HG03095 (cell line): ENCODE measurements around the gene ARHGAP10.

Source experiments
- ATAC-seq: cut with Tn5 transposase; IDR thresholded peaks from one replicate; pipeline ENCODE4 v1.9.1; 2021; ENCODE audit warnings: moderate library complexity; ENCODE audit not compliant: unreplicated experiment

Gene ARHGAP10

DNA sequence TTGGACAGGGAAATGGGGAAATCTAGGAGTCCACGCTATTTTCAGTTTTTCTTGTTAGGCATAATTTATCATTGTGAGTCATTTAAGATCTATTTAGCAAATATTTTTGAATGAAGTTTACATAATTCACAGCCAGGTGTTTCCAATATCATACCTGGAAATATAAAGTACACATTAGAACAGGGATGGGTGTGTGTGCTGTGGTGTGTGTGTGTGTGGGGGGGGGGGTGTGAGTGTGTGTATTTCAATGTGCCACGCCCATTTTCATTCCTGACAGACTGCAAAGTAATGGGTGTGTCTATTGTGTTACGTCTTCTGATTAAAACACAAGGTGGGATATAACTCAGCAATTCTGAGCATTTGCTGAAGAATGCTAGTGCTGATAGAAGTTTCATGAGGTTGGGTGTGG, 33.2 kb downstream of the ARHGAP10 start:
- no peak for ATAC-seq

- ATAC-seq = no peak
Measured at GRCh38 chr4:147768113-147768512, 36.2 kb downstream of the ARHGAP10 start.

GRCh38 chr4:147769386-147769785, 37.5 kb downstream of the ARHGAP10 start:
- ATAC-seq = no peak

DNA sequence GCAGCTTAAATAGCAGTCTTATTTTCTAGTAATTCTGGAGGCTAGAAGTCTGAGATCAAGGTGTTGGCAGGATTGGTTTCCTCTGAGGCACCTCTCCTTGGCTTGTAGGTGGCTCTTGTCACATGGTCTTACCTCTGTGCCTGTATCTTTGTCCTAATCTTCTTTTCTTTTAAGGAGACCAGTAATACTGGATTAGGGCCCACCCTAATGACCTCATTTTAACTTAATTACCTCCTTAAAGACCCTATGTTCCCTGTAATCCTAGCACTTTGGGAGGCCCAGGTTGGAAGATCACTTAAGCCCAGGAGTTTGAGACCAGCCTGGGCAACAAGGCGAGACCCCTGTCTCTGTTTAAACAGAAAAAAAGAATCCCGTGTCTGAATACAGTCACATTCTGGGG, 38.9 kb downstream of the ARHGAP10 start:
- no peak for ATAC-seq

DNA sequence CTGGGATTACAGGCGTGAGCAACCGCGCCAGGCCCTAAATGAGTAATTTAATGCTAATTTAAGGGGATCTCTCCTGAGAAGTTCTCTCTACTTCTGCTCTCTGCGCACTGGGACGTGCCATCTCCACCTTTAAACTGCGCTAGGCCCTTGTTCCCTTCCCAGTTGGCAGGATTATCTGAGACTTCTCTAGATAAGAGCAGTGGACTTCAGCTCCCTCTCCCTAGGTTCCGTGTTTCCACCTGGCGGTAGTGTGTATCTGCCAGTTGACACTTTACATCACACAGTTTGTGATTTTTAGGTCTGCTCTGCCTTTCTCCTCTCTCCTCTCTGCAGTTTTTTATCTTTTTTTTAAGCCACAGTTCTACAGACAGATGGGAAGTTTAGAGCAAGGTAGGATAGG, 40.2 kb downstream of the ARHGAP10 start:
- ATAC-seq = no peak

DNA sequence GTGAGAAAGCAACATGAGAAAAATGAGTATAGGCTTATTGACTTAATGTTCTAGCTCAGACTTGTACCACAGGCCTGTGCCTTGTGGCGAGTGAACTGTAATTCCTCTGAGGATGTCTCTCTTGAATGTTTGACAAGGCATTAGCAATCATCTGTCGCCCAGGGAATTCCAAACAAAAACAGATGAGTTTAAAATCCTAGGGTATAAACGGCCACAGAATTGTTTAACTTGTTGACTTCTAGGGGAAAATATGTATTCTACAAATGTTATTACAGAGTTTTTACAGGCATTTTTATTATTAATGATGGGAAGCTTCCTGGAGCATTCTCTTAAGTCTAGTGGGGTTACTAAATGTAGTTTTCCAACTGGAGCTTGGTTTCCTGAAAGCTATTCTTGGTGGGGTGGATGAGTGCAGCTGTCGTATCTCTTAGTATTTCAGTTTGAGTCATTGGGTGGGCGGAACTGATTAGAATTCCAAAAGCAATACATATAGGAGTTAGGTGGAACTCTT, 40.6 kb downstream of the ARHGAP10 start:
- ATAC-seq = no peak

DNA sequence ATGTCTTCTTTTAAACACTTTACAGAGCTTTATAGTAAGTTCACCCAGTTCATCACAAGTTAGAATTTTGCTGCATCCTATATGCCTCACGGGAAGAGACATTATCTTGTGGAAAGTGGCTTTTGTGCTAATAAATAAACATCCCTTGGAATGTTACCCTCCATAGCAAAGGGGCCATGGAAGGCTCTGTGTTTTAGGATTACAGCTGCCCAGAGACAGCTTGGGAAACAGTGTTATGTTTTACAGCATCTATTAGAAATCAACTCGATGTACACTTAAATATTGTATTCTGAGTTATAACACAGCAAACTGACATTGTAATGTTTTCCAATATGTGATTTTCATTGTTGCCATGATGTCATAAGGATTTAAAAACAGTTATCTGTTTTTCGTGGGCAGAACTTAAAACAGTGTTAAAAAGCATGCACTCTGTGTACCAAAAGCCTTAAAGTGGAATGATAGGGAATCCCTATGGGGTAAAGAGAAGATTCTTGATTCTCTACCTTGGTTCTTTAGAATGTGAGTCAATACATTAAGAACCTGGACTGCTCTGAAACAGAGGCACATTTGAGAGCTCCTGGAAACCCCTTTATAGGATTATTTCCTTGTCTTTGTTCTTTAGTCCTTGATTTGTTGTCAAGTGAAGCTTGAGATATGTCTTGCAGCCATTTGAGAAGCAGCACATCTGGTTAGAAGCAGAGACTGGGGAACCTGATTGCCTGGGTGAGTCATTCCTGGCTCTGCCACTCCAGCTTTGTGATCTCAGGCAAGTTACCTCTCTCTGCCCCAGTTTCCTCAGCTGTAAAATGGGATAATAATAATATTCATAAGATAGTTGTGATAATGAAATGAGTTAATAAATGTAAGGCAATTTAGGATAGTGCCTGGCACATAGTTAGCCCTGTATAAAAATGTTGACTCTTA, 41.6 kb downstream of the ARHGAP10 start:
- peak; percentile 44 for ATAC-seq

- no peak for ATAC-seq
Measured at GRCh38 chr4:147776716-147777115, 44.8 kb downstream of the ARHGAP10 start.

GRCh38 chr4:147777456-147778091, 45.7 kb downstream of the ARHGAP10 start:
- no peak for ATAC-seq

DNA sequence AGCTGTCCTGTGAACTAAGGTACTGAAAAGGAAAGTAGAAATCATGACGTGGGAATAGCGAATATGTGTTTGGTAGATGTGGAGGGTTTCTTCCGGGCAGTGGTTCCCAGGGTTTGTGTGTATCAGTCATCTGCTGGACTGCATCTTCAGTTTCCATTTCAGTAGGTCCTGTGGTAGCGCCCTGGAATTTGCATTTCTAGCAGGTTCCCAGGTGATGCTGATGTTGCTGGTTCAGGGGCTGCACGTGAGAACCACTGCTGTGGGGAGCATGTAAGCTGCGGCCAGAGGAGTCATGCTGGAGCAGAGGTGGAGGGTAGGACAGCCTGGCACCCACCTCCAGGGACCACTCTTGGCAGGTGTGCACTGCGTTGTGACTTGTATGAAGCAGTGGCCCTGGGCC, 47.1 kb downstream of the ARHGAP10 start:
- peak; percentile 56 for ATAC-seq

DNA sequence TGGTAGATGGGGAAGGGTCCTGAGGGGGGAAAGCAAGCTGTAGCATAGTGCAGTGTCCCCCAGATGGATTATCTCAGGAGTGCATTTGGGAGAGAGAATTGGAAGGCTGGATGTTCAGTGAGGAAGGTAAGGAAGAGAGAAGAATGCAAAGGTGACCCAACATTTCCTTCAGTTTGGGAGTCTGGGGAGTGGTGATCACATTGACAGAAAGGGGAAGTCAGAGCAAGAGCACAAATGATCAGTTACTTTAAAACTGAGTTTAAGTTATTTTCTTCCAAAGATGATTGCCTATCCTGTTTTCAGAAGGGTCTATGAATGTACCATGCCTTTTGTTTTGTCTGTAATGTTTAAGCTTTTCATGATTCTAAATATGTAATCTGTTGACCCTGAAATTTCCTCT, 47.6 kb downstream of the ARHGAP10 start:
- ATAC-seq = no peak

DNA sequence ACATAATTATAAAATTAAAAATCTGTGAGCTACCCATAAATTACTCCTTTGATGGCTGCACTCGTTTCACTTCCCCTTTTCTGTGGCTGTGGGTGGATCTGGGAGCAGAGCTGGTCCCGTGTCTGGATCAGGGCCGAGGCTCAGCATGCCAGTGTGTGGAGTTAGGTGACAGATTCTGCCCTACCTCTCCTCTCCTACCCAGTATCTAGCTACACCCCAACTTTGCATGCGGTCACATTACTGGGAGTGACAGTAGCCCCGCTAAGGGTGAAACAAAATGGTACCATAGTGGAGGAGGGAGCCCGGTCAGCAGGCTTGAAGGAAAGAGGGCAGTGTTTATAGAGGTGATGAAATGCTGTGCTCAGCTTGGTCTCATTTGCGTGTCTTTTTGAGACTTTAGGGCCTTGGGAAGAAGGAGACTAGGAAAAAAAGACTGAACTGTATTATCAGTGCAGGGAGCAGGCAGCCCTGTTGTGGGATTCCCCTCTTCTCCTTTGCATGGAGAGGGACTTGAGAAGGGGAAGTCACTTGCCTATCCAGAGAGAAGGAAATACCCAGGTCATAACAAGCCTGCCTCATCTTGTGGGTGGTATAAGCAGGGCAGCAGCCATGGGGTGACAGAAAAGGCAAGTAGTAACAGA, 48.4 kb downstream of the ARHGAP10 start:
- peak; percentile 48 for ATAC-seq

DNA sequence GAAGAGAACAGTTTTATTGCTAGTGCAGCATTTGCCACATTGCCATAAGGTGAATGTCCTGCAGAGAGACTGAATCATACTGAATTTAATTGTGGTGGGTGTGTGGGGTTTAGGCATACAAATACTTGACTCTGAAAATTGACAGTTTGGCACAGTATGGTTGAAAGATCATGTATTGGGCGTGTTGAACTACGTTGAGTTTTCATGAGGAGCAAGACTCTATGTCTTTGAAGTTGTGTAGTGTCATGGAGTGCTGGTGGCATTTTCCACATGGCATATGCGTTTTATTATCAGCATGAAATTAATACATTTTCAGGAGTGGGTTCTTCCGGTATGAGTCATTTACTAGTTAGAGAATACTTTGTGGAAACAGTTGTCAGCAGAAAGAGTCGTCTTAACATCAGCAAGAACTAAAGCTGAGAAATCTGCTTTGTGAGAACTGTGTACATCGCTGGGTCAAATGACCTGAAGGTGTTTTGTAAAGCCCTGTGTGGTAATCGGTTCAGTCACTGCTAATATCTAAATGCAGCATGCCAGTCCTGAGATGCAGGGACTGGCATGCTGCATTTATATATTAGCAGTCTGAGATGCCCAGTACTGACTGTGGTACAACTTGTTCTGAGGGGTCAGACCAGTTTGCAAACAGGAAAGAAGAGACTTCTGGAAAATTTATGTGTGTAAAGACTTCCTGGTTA, 50.3 kb downstream of the ARHGAP10 start:
- ATAC-seq = no peak

DNA sequence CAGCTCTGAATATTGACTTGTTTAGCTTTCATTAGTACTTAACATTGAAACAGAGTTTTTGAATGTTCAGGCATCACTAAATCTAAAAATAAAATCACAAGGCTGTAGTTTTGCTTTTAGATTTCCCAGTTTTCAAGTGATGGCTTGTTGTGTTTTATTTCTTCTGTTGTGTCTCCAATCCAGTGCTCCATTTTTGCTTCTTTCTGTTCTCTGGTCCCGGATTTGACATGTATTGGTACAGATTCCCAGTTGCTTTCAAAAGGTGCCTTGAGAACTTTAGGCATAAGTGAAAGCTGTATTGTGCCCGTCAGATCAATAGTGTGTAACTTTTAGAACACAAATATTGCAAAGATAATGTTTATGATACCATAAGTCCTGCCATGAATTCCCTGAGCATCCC, 53.2 kb downstream of the ARHGAP10 start:
- ATAC-seq = no peak

GRCh38 chr4:147786031-147786430, 54.1 kb downstream of the ARHGAP10 start:
- ATAC-seq = peak; percentile 85

- ATAC-seq = no peak
Measured at GRCh38 chr4:147786531-147786930, 54.6 kb downstream of the ARHGAP10 start.

GRCh38 chr4:147787204-147787603, 55.3 kb downstream of the ARHGAP10 start:
- no peak for ATAC-seq

DNA sequence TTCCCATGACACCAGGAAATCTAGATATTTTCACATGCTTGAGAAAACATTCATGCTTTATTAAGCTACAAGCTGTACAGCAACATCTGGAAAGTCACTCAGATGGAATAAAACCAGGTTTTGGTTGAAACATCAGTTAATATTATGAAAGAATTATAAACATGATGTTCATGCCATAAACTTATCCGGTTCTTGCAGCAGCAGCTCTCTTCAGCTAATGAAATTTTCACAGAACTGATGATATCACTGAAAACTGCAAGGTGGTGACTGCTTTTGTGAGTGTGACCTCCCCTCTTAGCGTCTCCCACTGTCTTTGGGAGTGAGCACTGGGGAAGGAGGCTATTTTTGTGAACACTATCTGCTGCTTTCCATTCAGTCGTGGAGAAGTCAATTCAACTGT, 56.9 kb downstream of the ARHGAP10 start:
- no peak for ATAC-seq

DNA sequence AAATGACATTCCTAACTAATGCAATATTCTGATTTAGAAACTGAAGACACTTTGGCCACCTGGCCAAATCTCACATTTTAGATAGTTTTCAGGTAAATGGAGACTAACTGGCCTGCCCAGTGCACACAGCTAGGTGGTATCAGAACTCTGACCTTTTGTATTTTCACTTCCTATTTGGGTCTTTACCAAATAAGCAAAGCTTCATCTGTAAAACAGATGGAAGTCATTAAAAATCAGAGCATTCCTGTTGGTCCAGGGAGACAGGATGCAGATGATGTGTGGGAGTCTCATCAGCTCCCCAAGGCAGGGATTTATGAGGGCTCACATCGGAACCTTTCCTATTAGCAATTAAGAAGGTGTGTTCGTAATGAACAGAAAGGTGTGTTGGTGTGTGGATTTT, 57.7 kb downstream of the ARHGAP10 start:
- ATAC-seq = no peak

GRCh38 chr4:147790412-147790811, 58.5 kb downstream of the ARHGAP10 start:
- ATAC-seq = no peak

- ATAC-seq = no peak
Measured at GRCh38 chr4:147791341-147791740, 59.5 kb downstream of the ARHGAP10 start.
